Measurements from ENCODE around the gene INSYN2B.

DNA sequence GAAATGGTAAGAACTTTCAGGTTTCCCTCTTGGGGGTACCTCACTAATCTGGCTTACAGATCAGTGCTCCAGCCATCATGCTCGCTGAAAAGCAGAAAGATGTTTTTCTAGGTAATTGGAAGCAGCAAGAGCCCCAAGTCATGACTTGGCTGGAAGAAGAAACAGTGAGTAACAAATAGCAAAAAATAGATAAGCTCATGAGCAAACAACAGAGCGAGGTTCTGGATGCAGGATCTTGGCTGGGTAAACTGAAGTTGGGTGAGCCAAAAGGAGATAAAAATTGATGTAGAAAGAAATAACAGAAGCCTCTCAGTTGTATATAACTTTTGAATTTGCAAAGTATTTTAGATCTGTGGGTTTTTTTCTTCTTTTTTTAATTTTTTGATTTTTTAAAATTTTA lies 110.1 kb downstream of the INSYN2B start:
- no peak for TF ChIP-seq POLR2A (IDR thresholded peaks at IDR 0.05)
- TF ChIP-seq CTCF (IDR thresholded peaks at IDR 0.05), result no peak

Data from adrenal gland (tissue), 5 donors.